Esophagus muscularis mucosa (tissue), 4 donors: ENCODE results near the gene MMP10.

Experiments
- EP300 ChIP-seq: sonication (generic); formaldehyde crosslinking; IDR thresholded peaks from one replicate; pipeline ENCODE4 v1.6.1; 2017; ENCODE audit warnings: antibody characterized with exemption
- POLR2A ChIP-seq: fragments of 450-650 bp; IDR thresholded peaks from one replicate; pipeline ENCODE4 v1.6.1; 2017; ENCODE audit warnings: antibody characterized with exemption, moderate library complexity, mild to moderate bottlenecking, low read depth
- POLR2AphosphoS5 ChIP-seq, 2 donors: sonication (generic); formaldehyde crosslinking; IDR thresholded peaks; one replicate each; pipeline ENCODE4 v1.6.1; 2017; ENCODE audit warnings: antibody characterized with exemption in 2 of 2
- TF ChIP-seq, protein P1 (sequence below), 3 experiments: fragments of 200-600 bp in 2 of 3; fragments of 450-650 bp in 1 of 3; sonication (generic) in 2 of 3; IDR thresholded peaks; one replicate each; pipeline ENCODE4 v1.5.1; 2017 to 2019; ENCODE audit warnings: antibody characterized with exemption in 3 of 3, mild to moderate bottlenecking in 2 of 3, moderate library complexity in 1 of 3

DNA sequence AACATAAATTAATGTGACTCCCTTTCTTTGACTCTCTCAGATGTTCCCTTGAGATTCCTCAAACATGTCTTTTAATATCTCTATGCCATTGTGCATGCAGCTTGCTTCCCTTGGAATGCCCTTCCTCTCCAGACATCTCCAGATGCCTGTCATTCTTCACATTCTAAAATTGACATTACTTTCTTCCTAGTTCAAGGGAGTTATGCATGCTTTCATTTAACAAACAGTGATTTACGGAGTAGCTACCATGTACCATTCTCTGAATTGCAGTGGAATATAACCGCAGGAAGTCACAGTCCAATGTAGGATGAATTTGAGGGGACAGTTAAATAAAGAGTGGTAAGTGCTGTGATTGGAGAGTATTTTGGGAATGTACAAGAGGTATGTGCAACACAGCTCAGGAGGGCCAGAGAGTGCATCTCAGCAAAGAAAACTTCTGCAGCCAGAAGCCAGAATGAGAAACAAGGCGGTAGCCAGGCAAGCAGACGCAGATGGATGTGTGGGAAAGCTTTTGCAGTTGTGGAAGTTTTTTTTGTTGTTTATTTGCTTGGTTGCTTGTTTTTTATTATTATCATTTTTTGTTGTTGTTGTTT is 18.7 kb downstream of the MMP10 start:
- TF ChIP-seq, protein P1, sequence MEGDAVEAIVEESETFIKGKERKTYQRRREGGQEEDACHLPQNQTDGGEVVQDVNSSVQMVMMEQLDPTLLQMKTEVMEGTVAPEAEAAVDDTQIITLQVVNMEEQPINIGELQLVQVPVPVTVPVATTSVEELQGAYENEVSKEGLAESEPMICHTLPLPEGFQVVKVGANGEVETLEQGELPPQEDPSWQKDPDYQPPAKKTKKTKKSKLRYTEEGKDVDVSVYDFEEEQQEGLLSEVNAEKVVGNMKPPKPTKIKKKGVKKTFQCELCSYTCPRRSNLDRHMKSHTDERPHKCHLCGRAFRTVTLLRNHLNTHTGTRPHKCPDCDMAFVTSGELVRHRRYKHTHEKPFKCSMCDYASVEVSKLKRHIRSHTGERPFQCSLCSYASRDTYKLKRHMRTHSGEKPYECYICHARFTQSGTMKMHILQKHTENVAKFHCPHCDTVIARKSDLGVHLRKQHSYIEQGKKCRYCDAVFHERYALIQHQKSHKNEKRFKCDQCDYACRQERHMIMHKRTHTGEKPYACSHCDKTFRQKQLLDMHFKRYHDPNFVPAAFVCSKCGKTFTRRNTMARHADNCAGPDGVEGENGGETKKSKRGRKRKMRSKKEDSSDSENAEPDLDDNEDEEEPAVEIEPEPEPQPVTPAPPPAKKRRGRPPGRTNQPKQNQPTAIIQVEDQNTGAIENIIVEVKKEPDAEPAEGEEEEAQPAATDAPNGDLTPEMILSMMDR (IDR thresholded peaks at IDR 0.05) = no peak
- no peak for TF ChIP-seq POLR2A
- no peak for TF ChIP-seq EP300
- TF ChIP-seq POLR2AphosphoS5 (IDR thresholded peaks at IDR 0.05) = no peak
